ENCODE data around the gene HSD17B12.
A peak's percentile ranks its signal among the peaks of the same experiment; 100 is the strongest.
"Not testable (repeated sequence)": the region's sequence is repeated elsewhere in the genome, so short reads cannot be mapped to it uniquely, and the experiment has no call there.

HSD17B12 gene

GRCh38 chr11:43676933-43677332 lies 3.6 kb upstream of the HSD17B12 start:
- Histone ChIP-seq H3K9me3 (ENCODE audit: control insufficient read depth, low read length) (no peaks in the 10 kb centered on the region), H3K79me1 (replicated peaks; ENCODE audit: low read length, poor library complexity, severe bottlenecking) (no peaks in the 10 kb centered on the region), H3K27me3 (ENCODE audit: control insufficient read depth in 1 of 2, insufficient read depth in 1 of 2, low read length in 2 of 2) (no peaks in the 10 kb centered on the region), H3K18ac (ENCODE audit: low read depth in 1 of 2, low read length in 2 of 2) (no peak overlapping the region), H4K8ac (ENCODE audit: low read length) (no peak overlapping the region), H3K27ac (ENCODE audit: low read length, poor library complexity, severe bottlenecking) (no peak overlapping the region), H3K4me3 (ENCODE audit: insufficient read depth in 1 of 2, low read depth in 1 of 2, low read length in 2 of 2) (no peak overlapping the region), H2BK15ac (ENCODE audit: low read depth, poor library complexity, severe bottlenecking) (no peak overlapping the region), H2BK12ac (ENCODE audit: low read length in 2 of 2) (no peak overlapping the region), H2AK5ac (ENCODE audit: low read length, severe bottlenecking) (no peak overlapping the region), H3K23ac (ENCODE audit: low read length in 2 of 2) (no peak overlapping the region), H2BK5ac (ENCODE audit: low read depth, low read length, poor library complexity, severe bottlenecking) (no peak overlapping the region), H4K91ac (ENCODE audit: low read length) (no peak overlapping the region), H3K4ac (ENCODE audit: low read depth in 1 of 2, low read length in 2 of 2) (no peak overlapping the region), H3K9ac (ENCODE audit: low read length) (no peak overlapping the region), H2AFZ (ENCODE audit: low read depth, low read length) (no peak overlapping the region), H3K4me2 (ENCODE audit: low read length, poor library complexity, severe bottlenecking) (no peak overlapping the region), H3K14ac (ENCODE audit: low read length in 2 of 2) (no peak overlapping the region), H2BK120ac (ENCODE audit: low read depth, low read length) (no peak overlapping the region), H3K36me3 (ENCODE audit: control insufficient read depth in 1 of 2, insufficient read depth in 2 of 2, low read depth in 1 of 2, low read length in 2 of 2) (no peaks in the 10 kb centered on the region), H3K4me1 (ENCODE audit: control insufficient read depth, insufficient read depth, low read depth, low read length) (no peaks in the 10 kb centered on the region)
- 57% methylated on average over 2 of the region's 2 CpGs for WGBS
- DNase-seq, result no peak

- H3K4me1 ChIP-seq (ENCODE audit: control insufficient read depth, insufficient read depth, low read depth, low read length), result peaks cover 2% of the 10 kb centered on the region
- no peaks in the 10 kb centered on the region for H3K9me3 ChIP-seq (ENCODE audit: control insufficient read depth, low read length)
- H3K9ac ChIP-seq (ENCODE audit: low read length), result peak overlapping the region; percentile 99
- peak overlapping the region; percentile 87 for H3K4me3 ChIP-seq (ENCODE audit: insufficient read depth in 1 of 2, low read depth in 1 of 2, low read length in 2 of 2)
- peak overlapping the region; percentile 39 to 93 for H3K18ac ChIP-seq (ENCODE audit: low read depth in 1 of 2, low read length in 2 of 2)
- no peak overlapping the region for H2BK12ac ChIP-seq (ENCODE audit: low read length in 2 of 2)
- no peak overlapping the region for H2BK5ac ChIP-seq (ENCODE audit: low read depth, low read length, poor library complexity, severe bottlenecking)
- no peak overlapping the region for H2BK120ac ChIP-seq (ENCODE audit: low read depth, low read length)
- DNase-seq, result peak; percentile 57
- WGBS, result 20% methylated on average over 1 of the region's 12 CpGs
- peaks cover 0 to 25% of the 10 kb centered on the region in 2 experiments for H3K36me3 ChIP-seq (ENCODE audit: control insufficient read depth in 1 of 2, insufficient read depth in 2 of 2, low read depth in 1 of 2, low read length in 2 of 2)
- H3K27me3 ChIP-seq (ENCODE audit: control insufficient read depth in 1 of 2, insufficient read depth in 1 of 2, low read length in 2 of 2), result no peaks in the 10 kb centered on the region
- H3K4ac ChIP-seq (ENCODE audit: low read depth in 1 of 2, low read length in 2 of 2), result peak overlapping the region in 1 of 2 experiments; percentile 71
- peak overlapping the region; percentile 79 for H3K27ac ChIP-seq (ENCODE audit: low read length, poor library complexity, severe bottlenecking)
- H2AK5ac ChIP-seq (ENCODE audit: low read length, severe bottlenecking), result no peak overlapping the region
- no peak overlapping the region for H3K23ac ChIP-seq (ENCODE audit: low read length in 2 of 2)
- peak overlapping the region in 1 of 2 experiments; percentile 76 for H3K14ac ChIP-seq (ENCODE audit: low read length in 2 of 2)
- H2BK15ac ChIP-seq (ENCODE audit: low read depth, poor library complexity, severe bottlenecking), result no peak overlapping the region
- H4K91ac ChIP-seq (ENCODE audit: low read length), result no peak overlapping the region
- peak overlapping the region; percentile 67 for H3K4me2 ChIP-seq (ENCODE audit: low read length, poor library complexity, severe bottlenecking)
- peaks cover 7% of the 10 kb centered on the region for H3K79me1 ChIP-seq (replicated peaks; ENCODE audit: low read length, poor library complexity, severe bottlenecking)
- peak overlapping the region; percentile 49 for H4K8ac ChIP-seq (ENCODE audit: low read length)
- H2AFZ ChIP-seq (ENCODE audit: low read depth, low read length), result peak overlapping the region; percentile 19
Measured at GRCh38 chr11:43681401-43681942, 934 bp downstream of the HSD17B12 start.

- H3K9me3 ChIP-seq (ENCODE audit: control insufficient read depth, low read length); H4K8ac ChIP-seq (ENCODE audit: low read length); H2AK5ac ChIP-seq (ENCODE audit: low read length, severe bottlenecking); H2AFZ ChIP-seq (ENCODE audit: low read depth, low read length); H2BK15ac ChIP-seq (ENCODE audit: low read depth, poor library complexity, severe bottlenecking); H2BK12ac ChIP-seq (ENCODE audit: low read length in 2 of 2); DNase-seq; H3K79me1 ChIP-seq (replicated peaks; ENCODE audit: low read length, poor library complexity, severe bottlenecking); H3K14ac ChIP-seq (ENCODE audit: low read length in 2 of 2); H4K91ac ChIP-seq (ENCODE audit: low read length); H2BK120ac ChIP-seq (ENCODE audit: low read depth, low read length); H3K27me3 ChIP-seq (ENCODE audit: control insufficient read depth in 1 of 2, insufficient read depth in 1 of 2, low read length in 2 of 2); H3K23ac ChIP-seq (ENCODE audit: low read length in 2 of 2); H2BK5ac ChIP-seq (ENCODE audit: low read depth, low read length, poor library complexity, severe bottlenecking); H3K4ac ChIP-seq (ENCODE audit: low read depth in 1 of 2, low read length in 2 of 2); H3K4me1 ChIP-seq (ENCODE audit: control insufficient read depth, insufficient read depth, low read depth, low read length); H3K27ac ChIP-seq (ENCODE audit: low read length, poor library complexity, severe bottlenecking): not testable (repeated sequence)
- peak overlapping the region in 1 of 2 experiments; percentile 24 for H3K18ac ChIP-seq (ENCODE audit: low read depth in 1 of 2, low read length in 2 of 2)
- peak overlapping the region; percentile 99 for H3K9ac ChIP-seq (ENCODE audit: low read length)
- peak overlapping the region; percentile 50 for H3K4me2 ChIP-seq (ENCODE audit: low read length, poor library complexity, severe bottlenecking)
- H3K4me3 ChIP-seq (ENCODE audit: insufficient read depth in 1 of 2, low read depth in 1 of 2, low read length in 2 of 2), result peak overlapping the region in 1 of 2 experiments; percentile 87
- WGBS, result 89% methylated on average over 11 of the region's 11 CpGs
- peaks cover 0 to 25% of the 10 kb centered on the region in 2 experiments for H3K36me3 ChIP-seq (ENCODE audit: control insufficient read depth in 1 of 2, insufficient read depth in 2 of 2, low read depth in 1 of 2, low read length in 2 of 2)
Measured at GRCh38 chr11:43682081-43682480, 1.5 kb downstream of the HSD17B12 start.

GRCh38 chr11:43685440-43685839 lies 4.9 kb downstream of the HSD17B12 start:
- H3K14ac ChIP-seq (ENCODE audit: low read length in 2 of 2), result no peak overlapping the region
- peaks cover 9% of the 10 kb centered on the region for H3K79me1 ChIP-seq (replicated peaks; ENCODE audit: low read length, poor library complexity, severe bottlenecking)
- WGBS, result 38% methylated on average over 1 of the region's 4 CpGs

More at GRCh38 chr11:43685440-43685839, 4.9 kb downstream of the HSD17B12 start:
- no peak overlapping the region for H3K9ac ChIP-seq (ENCODE audit: low read length)
- no peak overlapping the region for H2BK15ac ChIP-seq (ENCODE audit: low read depth, poor library complexity, severe bottlenecking)
- H3K27me3 ChIP-seq (ENCODE audit: control insufficient read depth in 1 of 2, insufficient read depth in 1 of 2, low read length in 2 of 2), result no peaks in the 10 kb centered on the region
- no peak overlapping the region for H4K91ac ChIP-seq (ENCODE audit: low read length)
- H3K4me1 ChIP-seq (ENCODE audit: control insufficient read depth, insufficient read depth, low read depth, low read length), result peaks cover 5% of the 10 kb centered on the region
- H3K18ac ChIP-seq (ENCODE audit: low read depth in 1 of 2, low read length in 2 of 2), result no peak overlapping the region
- H2AK5ac ChIP-seq (ENCODE audit: low read length, severe bottlenecking), result no peak overlapping the region
- no peak overlapping the region for H2BK120ac ChIP-seq (ENCODE audit: low read depth, low read length)
- H3K4ac ChIP-seq (ENCODE audit: low read depth in 1 of 2, low read length in 2 of 2), result no peak overlapping the region
- no peak overlapping the region for H3K23ac ChIP-seq (ENCODE audit: low read length in 2 of 2)
- H4K8ac ChIP-seq (ENCODE audit: low read length), result no peak overlapping the region
- peaks cover 3 to 29% of the 10 kb centered on the region in 2 experiments for H3K36me3 ChIP-seq (ENCODE audit: control insufficient read depth in 1 of 2, insufficient read depth in 2 of 2, low read depth in 1 of 2, low read length in 2 of 2)
- H3K9me3 ChIP-seq (ENCODE audit: control insufficient read depth, low read length), result no peaks in the 10 kb centered on the region
- no peak overlapping the region for H2BK5ac ChIP-seq (ENCODE audit: low read depth, low read length, poor library complexity, severe bottlenecking)
- H3K27ac ChIP-seq (ENCODE audit: low read length, poor library complexity, severe bottlenecking), result no peak overlapping the region
- no peak overlapping the region for H2AFZ ChIP-seq (ENCODE audit: low read depth, low read length)
- H2BK12ac ChIP-seq (ENCODE audit: low read length in 2 of 2), result no peak overlapping the region
- peak; percentile 26 for DNase-seq
- no peak overlapping the region for H3K4me2 ChIP-seq (ENCODE audit: low read length, poor library complexity, severe bottlenecking)
- no peak overlapping the region for H3K4me3 ChIP-seq (ENCODE audit: insufficient read depth in 1 of 2, low read depth in 1 of 2, low read length in 2 of 2)

Data from mesenchymal stem cell (in vitro differentiated cells and primary cell).